ENCODE data around the gene TMEM238L. TPM values are rescaled to one million over a fixed set of nuclear protein-coding genes. Genes with fewer than 3 reads are reported as not detected.

TMEM238L gene
- total RNA-seq, 1 donor from 2014 or later = not detected

DNA sequence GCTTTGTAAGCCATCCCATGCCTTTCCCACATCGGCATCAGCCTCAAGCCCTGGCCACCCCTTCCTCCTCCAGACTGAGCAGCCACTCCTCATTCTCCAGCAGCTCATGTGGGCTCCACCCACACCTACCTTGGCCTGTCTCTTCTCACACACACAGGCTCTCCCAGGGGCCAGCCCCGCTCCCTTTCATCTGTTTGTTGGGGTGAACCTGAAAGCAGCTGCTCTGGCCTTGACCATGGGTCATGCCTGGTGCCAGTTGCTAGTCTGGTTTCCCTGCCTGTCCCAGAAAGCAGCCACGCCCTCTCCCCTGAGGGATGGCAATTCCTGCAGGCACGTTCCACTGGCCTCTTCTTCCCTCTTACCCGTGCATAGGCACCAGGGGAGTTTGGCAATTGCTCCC lies 11.4 kb upstream of the TMEM238L start:
- no peaks in the 10 kb centered on the region for H3K27me3 Mint-ChIP-seq (ENCODE audit: low read depth)
- no peak overlapping the region for H3K27ac Mint-ChIP-seq (ENCODE audit: unreplicated experiment)
- no peaks in the 10 kb centered on the region for H3K4me1 Mint-ChIP-seq (ENCODE audit: low read depth)
- TF ChIP-seq CTCF (IDR thresholded peaks at IDR 0.05) = no peak
- DNase-seq (ENCODE audit: low spot score) = no peak
- H3K36me3 Mint-ChIP-seq (ENCODE audit: low read depth) = no peaks in the 10 kb centered on the region
- no peaks in the 10 kb centered on the region for H3K9me3 Mint-ChIP-seq (ENCODE audit: low read depth)
- no peak overlapping the region for H3K4me3 Mint-ChIP-seq (ENCODE audit: unreplicated experiment)

GRCh38 chr17:10814075-10814474 lies 10.2 kb upstream of the TMEM238L start:
- Mint-ChIP-seq H3K27me3 (ENCODE audit: low read depth) (no peaks in the 10 kb centered on the region), H3K9me3 (ENCODE audit: low read depth) (no peaks in the 10 kb centered on the region)

GRCh38 chr17:10812674-10813073 lies 8.8 kb upstream of the TMEM238L start:
- Mint-ChIP-seq H3K27ac (ENCODE audit: unreplicated experiment) (no peak overlapping the region), H3K36me3 (ENCODE audit: low read depth) (no peaks in the 10 kb centered on the region), H3K9me3 (ENCODE audit: low read depth) (no peaks in the 10 kb centered on the region), H3K27me3 (ENCODE audit: low read depth) (no peaks in the 10 kb centered on the region), H3K4me1 (ENCODE audit: low read depth) (no peaks in the 10 kb centered on the region), H3K4me3 (ENCODE audit: unreplicated experiment) (no peak overlapping the region)
- no peak for DNase-seq (ENCODE audit: low spot score)
- TF ChIP-seq CTCF (IDR thresholded peaks at IDR 0.05) = no peak

More at GRCh38 chr17:10814075-10814474, 10.2 kb upstream of the TMEM238L start:
- no peak for DNase-seq (ENCODE audit: low spot score)
- H3K36me3 Mint-ChIP-seq (ENCODE audit: low read depth) = no peaks in the 10 kb centered on the region
- TF ChIP-seq CTCF (IDR thresholded peaks at IDR 0.05) = no peak
- H3K4me1 Mint-ChIP-seq (ENCODE audit: low read depth) = no peaks in the 10 kb centered on the region
- no peak overlapping the region for H3K27ac Mint-ChIP-seq (ENCODE audit: unreplicated experiment)
- H3K4me3 Mint-ChIP-seq (ENCODE audit: unreplicated experiment) = no peak overlapping the region

- Mint-ChIP-seq H3K4me3 (ENCODE audit: unreplicated experiment) (no peak overlapping the region), H3K9me3 (ENCODE audit: low read depth) (no peaks in the 10 kb centered on the region), H3K27ac (ENCODE audit: unreplicated experiment) (no peak overlapping the region), H3K36me3 (ENCODE audit: low read depth) (no peaks in the 10 kb centered on the region), H3K4me1 (ENCODE audit: low read depth) (no peaks in the 10 kb centered on the region), H3K27me3 (ENCODE audit: low read depth) (no peaks in the 10 kb centered on the region)
- no peak for TF ChIP-seq CTCF (IDR thresholded peaks at IDR 0.05)
- no peak for DNase-seq (ENCODE audit: low spot score)
Measured at GRCh38 chr17:10809605-10810004, 5.7 kb upstream of the TMEM238L start.

- no peaks in the 10 kb centered on the region for H3K27me3 Mint-ChIP-seq (ENCODE audit: low read depth)
- no peaks in the 10 kb centered on the region for H3K4me1 Mint-ChIP-seq (ENCODE audit: low read depth)
- H3K4me3 Mint-ChIP-seq (ENCODE audit: unreplicated experiment) = no peak overlapping the region
Measured at GRCh38 chr17:10807704-10808128, 3.8 kb upstream of the TMEM238L start.

More at GRCh38 chr17:10807704-10808128, 3.8 kb upstream of the TMEM238L start:
- Mint-ChIP-seq H3K27ac (ENCODE audit: unreplicated experiment) (no peak overlapping the region), H3K36me3 (ENCODE audit: low read depth) (no peaks in the 10 kb centered on the region), H3K9me3 (ENCODE audit: low read depth) (no peaks in the 10 kb centered on the region)
- no peak for TF ChIP-seq CTCF (IDR thresholded peaks at IDR 0.05)
- DNase-seq (ENCODE audit: low spot score) = no peak
